Measurements from ENCODE around the gene SSC4D. TPM values are rescaled to one million over a fixed set of nuclear protein-coding genes. Genes with fewer than 3 reads are reported as not detected.

SSC4D gene
- total and polyA plus RNA-seq, 9 of the 15 experiments (the other 6 are each of a cell fraction or from before 2014, with no cell fraction given), result 0.06 to 1.1 (median 0.85) TPM; not detected in 1

Other genes starting within 250 kb of the SSC4D start
Only the 7 nearest of the 8 such genes appear.
- 0.45 and 0.59 TPM in 2 replicates for gene SRRM3, start 207.8 kb downstream of the SSC4D start, total RNA-seq (2014; rRNA removed)
- 0.16 and 0.18 TPM in 2 replicates for gene SRRM3, start 207.8 kb downstream of the SSC4D start, total RNA-seq (2014; rRNA removed; fragmentation: Illumina TruSeq; extraction: Trizol)
- 0.08 TPM in 1 of 2 replicates, not detected in the other for gene SRRM3, start 207.8 kb downstream of the SSC4D start, total RNA-seq (2015; rRNA removed; fragmentation: Illumina TruSeq; extraction: Trizol)
- gene SRRM3, start 207.8 kb downstream of the SSC4D start, total RNA-seq (2021), result 0.47 and 0.91 TPM in 2 replicates
- 0.55 and 0.74 TPM in 2 replicates for gene SRRM3, start 207.8 kb downstream of the SSC4D start, polyA plus RNA-seq (2011; rRNA removed)
- 0.30 and 0.37 TPM in 2 replicates for gene SRRM3, start 207.8 kb downstream of the SSC4D start, polyA plus RNA-seq (2014; fragmentation: Illumina TruSeq; extraction: Trizol)
- under 1 TPM in 1 of 2 experiments, not detected in 1; 0.04 TPM for gene SRRM3, start 207.8 kb downstream of the SSC4D start, polyA plus RNA-seq (2014; fragmentation: Nextera tagmentation; extraction: Ambion mirVana)
- gene SRRM3, start 207.8 kb downstream of the SSC4D start, polyA plus RNA-seq (2014; rRNA removed), result 0.43 and 0.46 TPM in 2 replicates
- gene HSPB1, start 107.0 kb downstream of the SSC4D start, total RNA-seq (2014; rRNA removed), result 138 and 216 TPM in 2 replicates
- 16.0 and 27.1 TPM in 2 replicates for gene HSPB1, start 107.0 kb downstream of the SSC4D start, total RNA-seq (2014; rRNA removed; fragmentation: Illumina TruSeq; extraction: Trizol)
- 180 TPM in 2 replicates for gene HSPB1, start 107.0 kb downstream of the SSC4D start, total RNA-seq (2015; rRNA removed; fragmentation: Illumina TruSeq; extraction: Trizol)
- 522 and 565 TPM in 2 replicates for gene HSPB1, start 107.0 kb downstream of the SSC4D start, total RNA-seq (2021)
- gene HSPB1, start 107.0 kb downstream of the SSC4D start, polyA plus RNA-seq (2011; rRNA removed), result 44.8 and 88.9 TPM in 2 replicates
- 258 and 607 TPM in 2 replicates for gene HSPB1, start 107.0 kb downstream of the SSC4D start, polyA plus RNA-seq (2014; fragmentation: Illumina TruSeq; extraction: Trizol)
- 100 to 1,000 TPM in 1 of 2 experiments, 10 to 100 TPM in 1; 97.3 to 128 TPM for gene HSPB1, start 107.0 kb downstream of the SSC4D start, polyA plus RNA-seq (2014; fragmentation: Nextera tagmentation; extraction: Ambion mirVana)
- gene HSPB1, start 107.0 kb downstream of the SSC4D start, polyA plus RNA-seq (2014; rRNA removed), result 283 and 298 TPM in 2 replicates
- gene YWHAG, start 50.7 kb downstream of the SSC4D start, total RNA-seq (2014; rRNA removed), result 50.3 and 53.2 TPM in 2 replicates
- gene YWHAG, start 50.7 kb downstream of the SSC4D start, total RNA-seq (2014; rRNA removed; fragmentation: Illumina TruSeq; extraction: Trizol), result 144 and 155 TPM in 2 replicates
- 135 and 136 TPM in 2 replicates for gene YWHAG, start 50.7 kb downstream of the SSC4D start, total RNA-seq (2015; rRNA removed; fragmentation: Illumina TruSeq; extraction: Trizol)
- 238 and 246 TPM in 2 replicates for gene YWHAG, start 50.7 kb downstream of the SSC4D start, total RNA-seq (2021)
- gene YWHAG, start 50.7 kb downstream of the SSC4D start, polyA plus RNA-seq (2011; rRNA removed), result 67.6 and 94.5 TPM in 2 replicates
- 200 and 204 TPM in 2 replicates for gene YWHAG, start 50.7 kb downstream of the SSC4D start, polyA plus RNA-seq (2014; fragmentation: Illumina TruSeq; extraction: Trizol)
- gene YWHAG, start 50.7 kb downstream of the SSC4D start, polyA plus RNA-seq (2014; fragmentation: Nextera tagmentation; extraction: Ambion mirVana), result 10 to 100 TPM; 30.4 to 37.6 TPM
- gene YWHAG, start 50.7 kb downstream of the SSC4D start, polyA plus RNA-seq (2014; rRNA removed), result 74.9 and 83.6 TPM in 2 replicates
- gene ZP3, start 15.3 kb upstream of the SSC4D start, total RNA-seq (2014; rRNA removed), result 2.5 and 3.8 TPM in 2 replicates
- gene ZP3, start 15.3 kb upstream of the SSC4D start, total RNA-seq (2014; rRNA removed; fragmentation: Illumina TruSeq; extraction: Trizol), result 1.5 and 2.3 TPM in 2 replicates
- gene ZP3, start 15.3 kb upstream of the SSC4D start, total RNA-seq (2015; rRNA removed; fragmentation: Illumina TruSeq; extraction: Trizol), result 2.8 and 2.9 TPM in 2 replicates
- gene ZP3, start 15.3 kb upstream of the SSC4D start, total RNA-seq (2021), result 2.3 and 3.9 TPM in 2 replicates
- gene ZP3, start 15.3 kb upstream of the SSC4D start, polyA plus RNA-seq (2011; rRNA removed), result 2.4 and 8.1 TPM in 2 replicates
- 3.5 and 3.8 TPM in 2 replicates for gene ZP3, start 15.3 kb upstream of the SSC4D start, polyA plus RNA-seq (2014; fragmentation: Illumina TruSeq; extraction: Trizol)
- gene ZP3, start 15.3 kb upstream of the SSC4D start, polyA plus RNA-seq (2014; fragmentation: Nextera tagmentation; extraction: Ambion mirVana), result 1 to 10 TPM; 2.0 to 2.8 TPM
- 1.4 and 3.7 TPM in 2 replicates for gene ZP3, start 15.3 kb upstream of the SSC4D start, polyA plus RNA-seq (2014; rRNA removed)
- gene DTX2, start 52.0 kb upstream of the SSC4D start, total RNA-seq (2014; rRNA removed), result 14.9 and 20.4 TPM in 2 replicates
- 2.5 and 4.8 TPM in 2 replicates for gene DTX2, start 52.0 kb upstream of the SSC4D start, total RNA-seq (2014; rRNA removed; fragmentation: Illumina TruSeq; extraction: Trizol)
- gene DTX2, start 52.0 kb upstream of the SSC4D start, total RNA-seq (2015; rRNA removed; fragmentation: Illumina TruSeq; extraction: Trizol), result 8.3 and 9.9 TPM in 2 replicates
- gene DTX2, start 52.0 kb upstream of the SSC4D start, total RNA-seq (2021), result 25.2 and 31.5 TPM in 2 replicates
- gene DTX2, start 52.0 kb upstream of the SSC4D start, polyA plus RNA-seq (2011; rRNA removed), result 3.4 and 5.6 TPM in 2 replicates
- 9.8 and 18.3 TPM in 2 replicates for gene DTX2, start 52.0 kb upstream of the SSC4D start, polyA plus RNA-seq (2014; fragmentation: Illumina TruSeq; extraction: Trizol)
- under 1 TPM; 0.20 to 0.57 TPM for gene DTX2, start 52.0 kb upstream of the SSC4D start, polyA plus RNA-seq (2014; fragmentation: Nextera tagmentation; extraction: Ambion mirVana)
- 12.2 and 15.5 TPM in 2 replicates for gene DTX2, start 52.0 kb upstream of the SSC4D start, polyA plus RNA-seq (2014; rRNA removed)
- gene UPK3B, start 100.9 kb upstream of the SSC4D start, total RNA-seq (2014; rRNA removed), result not detected in 2 replicates
- gene UPK3B, start 100.9 kb upstream of the SSC4D start, total RNA-seq (2014; rRNA removed; fragmentation: Illumina TruSeq; extraction: Trizol), result not detected in 2 replicates
- not detected in 2 replicates for gene UPK3B, start 100.9 kb upstream of the SSC4D start, total RNA-seq (2015; rRNA removed; fragmentation: Illumina TruSeq; extraction: Trizol)
- 0.38 TPM in 1 of 2 replicates, not detected in the other for gene UPK3B, start 100.9 kb upstream of the SSC4D start, total RNA-seq (2021)
- gene UPK3B, start 100.9 kb upstream of the SSC4D start, polyA plus RNA-seq (2011; rRNA removed), result not detected in 2 replicates
- gene UPK3B, start 100.9 kb upstream of the SSC4D start, polyA plus RNA-seq (2014; fragmentation: Illumina TruSeq; extraction: Trizol), result not detected in 2 replicates
- not detected for gene UPK3B, start 100.9 kb upstream of the SSC4D start, polyA plus RNA-seq (2014; fragmentation: Nextera tagmentation; extraction: Ambion mirVana)
- not detected in 2 replicates for gene UPK3B, start 100.9 kb upstream of the SSC4D start, polyA plus RNA-seq (2014; rRNA removed)
- not detected in 2 replicates for gene SPDYE16, start 133.6 kb upstream of the SSC4D start, total RNA-seq (2014; rRNA removed)
- not detected in 2 replicates for gene SPDYE16, start 133.6 kb upstream of the SSC4D start, total RNA-seq (2014; rRNA removed; fragmentation: Illumina TruSeq; extraction: Trizol)
- not detected in 2 replicates for gene SPDYE16, start 133.6 kb upstream of the SSC4D start, total RNA-seq (2015; rRNA removed; fragmentation: Illumina TruSeq; extraction: Trizol)
- gene SPDYE16, start 133.6 kb upstream of the SSC4D start, total RNA-seq (2021), result 0.13 TPM in 1 of 2 replicates, not detected in the other
- 0.04 TPM in 1 of 2 replicates, not detected in the other for gene SPDYE16, start 133.6 kb upstream of the SSC4D start, polyA plus RNA-seq (2011; rRNA removed)
- 0.06 TPM in 2 replicates for gene SPDYE16, start 133.6 kb upstream of the SSC4D start, polyA plus RNA-seq (2014; fragmentation: Illumina TruSeq; extraction: Trizol)
- gene SPDYE16, start 133.6 kb upstream of the SSC4D start, polyA plus RNA-seq (2014; fragmentation: Nextera tagmentation; extraction: Ambion mirVana), result under 1 TPM; 0.04 to 0.06 TPM
- gene SPDYE16, start 133.6 kb upstream of the SSC4D start, polyA plus RNA-seq (2014; rRNA removed), result not detected in 2 replicates

All from K562 (cell line).